Endodermal cell (in vitro differentiated cells): ENCODE results near the gene KIF26A. TPM values are rescaled to one million over a fixed set of nuclear protein-coding genes. Genes with fewer than 3 reads are reported as not detected.

ENCODE experiments used
- DNase-seq: peaks from one replicate; pipeline ENCODE4 v3.0.0-alpha.2; 2017
- H3K27ac ChIP-seq: 2 replicates; pipeline ENCODE4 v1.5.1; 2013; ENCODE audit warnings: mild to moderate bottlenecking, low read depth, low read length, moderate library complexity
- H3K27me3 ChIP-seq: 2 replicates; pipeline ENCODE4 v1.6.1; 2013; ENCODE audit warnings: mild to moderate bottlenecking, low read length, moderate library complexity; ENCODE audit not compliant: insufficient read depth, control insufficient read depth, poor library complexity, severe bottlenecking
- H3K36me3 ChIP-seq: 2 replicates; pipeline ENCODE4 v1.7.0; 2013; ENCODE audit warnings: mild to moderate bottlenecking, low read length, moderate library complexity; ENCODE audit not compliant: control insufficient read depth, insufficient read depth
- H3K4me1 ChIP-seq: one replicate; pipeline ENCODE4 v1.7.0; 2013; ENCODE audit warnings: low read length; ENCODE audit not compliant: control insufficient read depth, insufficient read depth
- H3K4me3 ChIP-seq: 2 replicates; pipeline ENCODE4 v1.5.1; 2013; ENCODE audit warnings: mild to moderate bottlenecking, low read length, moderate library complexity
- H3K9ac ChIP-seq: 2 replicates; pipeline ENCODE4 v1.6.1; 2013; ENCODE audit warnings: mild to moderate bottlenecking, low read length, moderate library complexity; ENCODE audit not compliant: poor library complexity, severe bottlenecking; ENCODE audit errors: extremely low read depth
- H3K9me3 ChIP-seq: 2 replicates; pipeline ENCODE4 v1.6.1; 2013; ENCODE audit warnings: mild to moderate bottlenecking, low read length, moderate library complexity; ENCODE audit not compliant: control insufficient read depth
- H3K27ac Mint-ChIP-seq: 2 replicates; pipeline ENCODE4 v1.8.0; 2020; ENCODE audit warnings: mixed read lengths
- H3K27me3 Mint-ChIP-seq: 2 replicates; pipeline ENCODE4 v1.8.0; 2021; ENCODE audit warnings: mild to moderate bottlenecking, mixed read lengths; ENCODE audit not compliant: insufficient read depth
- H3K36me3 Mint-ChIP-seq: 2 replicates; pipeline ENCODE4 v1.8.0; 2020; ENCODE audit warnings: low read depth, mixed read lengths
- H3K4me1 Mint-ChIP-seq: 2 replicates; pipeline ENCODE4 v1.8.0; 2020; ENCODE audit warnings: mixed read lengths
- H3K4me3 Mint-ChIP-seq: 2 replicates; pipeline ENCODE4 v1.8.0; 2020; ENCODE audit warnings: mild to moderate bottlenecking, moderate library complexity, mixed read lengths
- H3K9me3 Mint-ChIP-seq: 2 replicates; pipeline ENCODE4 v1.8.0; 2020; ENCODE audit warnings: mild to moderate bottlenecking, mixed read lengths
- WGBS, 2 experiments: methylation state at CpG; one replicate each; pipeline versions ENCODE4 v1.1.5 to v1.1.7; 2013; ENCODE audit warnings: missing lambda C conversion rate in 2 of 2, mixed read lengths in 1 of 2; ENCODE audit not compliant: insufficient coverage in 1 of 2, insufficient read length in 1 of 2; 5-methylcytosine and 5-hydroxymethylcytosine counted together
- total RNA-seq, 2 donors: library from RNA; stranded (reverse); fragmentation: NEBNext Ultra II Directional in 1 of 2; extraction: Animal tissue kit (Norgen Biotek cat#: 25700) in 1 of 2; gene quantifications; 2 replicates in 1 of 2; 3 replicates in 1 of 2; pipeline ENCODE4 v1.2.1, GENCODE V29; 2021
- TF ChIP-seq, protein P1 (sequence below): fragments of 200-600 bp; sonication (generic); conservative IDR thresholded peaks from 2 replicates; pipeline ENCODE4 v1.5.0; 2021; ENCODE audit warnings: antibody characterized with exemption, mild to moderate bottlenecking

KIF26A gene
- total RNA-seq, 2 donors from 2014 or later, result 36.7 to 54.8 TPM

DNA sequence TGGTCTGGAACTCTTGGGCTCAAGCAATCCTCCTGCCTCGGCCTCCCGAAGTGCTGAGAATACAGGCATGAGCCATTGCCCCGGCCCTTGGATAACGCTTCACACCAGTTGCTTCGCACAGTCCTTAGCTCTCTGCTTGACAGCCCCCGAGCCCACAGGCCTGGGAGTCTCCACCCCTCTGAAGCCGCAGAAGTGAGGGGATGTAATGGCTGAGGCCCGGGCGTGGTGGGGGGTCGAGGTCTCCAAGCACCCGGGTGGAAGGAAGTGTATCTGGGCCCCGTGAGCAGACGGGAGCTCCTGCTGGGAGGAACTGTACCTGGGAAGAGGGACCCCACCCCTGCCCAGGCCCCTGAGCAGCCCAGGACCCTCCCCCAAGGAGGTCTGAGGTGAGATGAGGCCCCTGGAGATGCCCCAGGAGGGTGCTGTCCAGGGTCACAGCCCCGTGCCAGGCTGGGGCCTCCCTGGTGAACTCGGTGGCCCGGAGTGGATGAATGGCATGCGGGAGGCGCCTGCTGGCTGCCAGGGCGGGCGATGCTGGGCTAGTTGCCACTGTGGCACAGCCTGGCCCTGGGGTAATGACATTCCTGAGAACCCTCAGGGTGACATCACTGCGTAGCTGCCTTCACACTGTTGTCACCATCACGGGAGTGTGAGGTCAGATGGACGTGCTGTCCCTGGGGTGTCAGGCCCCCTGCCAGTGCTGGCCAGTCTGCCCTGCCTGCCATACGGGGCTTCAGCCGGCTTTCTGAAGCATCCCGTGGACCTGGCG is 48.9 kb downstream of the KIF26A start:
- H3K36me3 ChIP-seq, result no peaks in the 10 kb centered on the region
- no peak overlapping the region for H3K4me3 Mint-ChIP-seq

DNA sequence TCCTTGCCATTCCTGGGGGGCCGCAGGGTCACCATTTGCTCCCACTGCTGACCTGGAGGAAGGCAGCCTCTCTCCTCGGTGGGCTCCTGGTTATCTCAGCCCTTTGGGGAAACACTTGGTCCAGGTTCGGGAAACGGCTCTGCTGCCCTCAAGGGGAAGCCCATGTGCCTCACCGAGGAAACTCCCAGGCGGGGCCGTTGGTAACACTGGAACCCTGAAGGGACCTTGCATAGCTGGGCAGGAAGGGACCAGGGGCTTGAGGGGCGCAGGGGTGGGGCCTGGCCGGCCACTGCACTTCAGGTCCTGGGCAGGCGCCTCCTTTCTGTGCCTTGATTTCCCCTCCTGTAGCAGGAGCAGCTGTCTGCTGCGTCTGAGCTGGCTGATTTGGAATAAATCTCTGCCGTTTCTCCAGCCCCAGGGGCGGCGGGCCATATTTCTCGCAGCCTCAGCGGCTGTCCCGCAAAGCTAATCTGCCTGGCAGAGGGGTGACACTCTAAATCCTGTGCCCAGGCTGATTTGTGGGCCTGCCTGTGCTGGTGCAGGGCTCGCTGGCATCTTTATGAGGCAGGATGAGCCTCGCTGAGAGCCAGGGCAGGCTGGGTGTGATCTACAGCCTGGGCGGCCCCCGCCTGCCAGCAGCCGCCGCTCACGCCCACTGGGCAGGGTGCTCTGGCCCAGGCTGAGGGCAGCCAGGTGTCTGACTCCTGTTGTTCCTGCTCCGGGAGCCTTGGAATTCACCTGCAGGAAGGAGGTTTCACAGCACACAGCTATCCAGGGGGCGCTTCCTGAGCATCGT is 49.7 kb downstream of the KIF26A start:
- Histone ChIP-seq H3K36me3 (no peaks in the 10 kb centered on the region), H3K4me3 (no peak overlapping the region), H3K27ac (no peak overlapping the region), H3K27me3 (no peaks in the 10 kb centered on the region), H3K4me1 (no peaks in the 10 kb centered on the region), H3K9me3 (no peaks in the 10 kb centered on the region), H3K9ac (no peak overlapping the region)
- TF ChIP-seq, protein P1, sequence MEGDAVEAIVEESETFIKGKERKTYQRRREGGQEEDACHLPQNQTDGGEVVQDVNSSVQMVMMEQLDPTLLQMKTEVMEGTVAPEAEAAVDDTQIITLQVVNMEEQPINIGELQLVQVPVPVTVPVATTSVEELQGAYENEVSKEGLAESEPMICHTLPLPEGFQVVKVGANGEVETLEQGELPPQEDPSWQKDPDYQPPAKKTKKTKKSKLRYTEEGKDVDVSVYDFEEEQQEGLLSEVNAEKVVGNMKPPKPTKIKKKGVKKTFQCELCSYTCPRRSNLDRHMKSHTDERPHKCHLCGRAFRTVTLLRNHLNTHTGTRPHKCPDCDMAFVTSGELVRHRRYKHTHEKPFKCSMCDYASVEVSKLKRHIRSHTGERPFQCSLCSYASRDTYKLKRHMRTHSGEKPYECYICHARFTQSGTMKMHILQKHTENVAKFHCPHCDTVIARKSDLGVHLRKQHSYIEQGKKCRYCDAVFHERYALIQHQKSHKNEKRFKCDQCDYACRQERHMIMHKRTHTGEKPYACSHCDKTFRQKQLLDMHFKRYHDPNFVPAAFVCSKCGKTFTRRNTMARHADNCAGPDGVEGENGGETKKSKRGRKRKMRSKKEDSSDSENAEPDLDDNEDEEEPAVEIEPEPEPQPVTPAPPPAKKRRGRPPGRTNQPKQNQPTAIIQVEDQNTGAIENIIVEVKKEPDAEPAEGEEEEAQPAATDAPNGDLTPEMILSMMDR, result peak; percentile 30
- H3K27ac Mint-ChIP-seq, result no peak overlapping the region
- 78 to 87% methylated on average over 15 to 27 of the region's 27 CpGs for WGBS, 2 experiments
- H3K27me3 Mint-ChIP-seq, result no peaks in the 10 kb centered on the region
- no peaks in the 10 kb centered on the region for H3K4me1 Mint-ChIP-seq
- H3K9me3 Mint-ChIP-seq, result no peaks in the 10 kb centered on the region
- H3K36me3 Mint-ChIP-seq, result no peaks in the 10 kb centered on the region
- H3K4me3 Mint-ChIP-seq, result no peak overlapping the region
- DNase-seq, result peak; percentile 78

More for the DNA sequence above, 48.9 kb downstream of the KIF26A start:
- H3K4me1 Mint-ChIP-seq, result no peaks in the 10 kb centered on the region
- no peaks in the 10 kb centered on the region for H3K9me3 ChIP-seq
- TF ChIP-seq, protein P1, result no peak
- WGBS, 2 experiments, result 88 to 94% methylated on average over 14 to 27 of the region's 27 CpGs
- no peaks in the 10 kb centered on the region for H3K36me3 Mint-ChIP-seq
- no peak overlapping the region for H3K27ac Mint-ChIP-seq
- no peaks in the 10 kb centered on the region for H3K27me3 ChIP-seq
- H3K9ac ChIP-seq, result no peak overlapping the region
- no peak for DNase-seq
- H3K4me1 ChIP-seq, result no peaks in the 10 kb centered on the region
- H3K27ac ChIP-seq, result no peak overlapping the region
- H3K4me3 ChIP-seq, result no peak overlapping the region
- H3K27me3 Mint-ChIP-seq, result no peaks in the 10 kb centered on the region
- H3K9me3 Mint-ChIP-seq, result no peaks in the 10 kb centered on the region

DNA sequence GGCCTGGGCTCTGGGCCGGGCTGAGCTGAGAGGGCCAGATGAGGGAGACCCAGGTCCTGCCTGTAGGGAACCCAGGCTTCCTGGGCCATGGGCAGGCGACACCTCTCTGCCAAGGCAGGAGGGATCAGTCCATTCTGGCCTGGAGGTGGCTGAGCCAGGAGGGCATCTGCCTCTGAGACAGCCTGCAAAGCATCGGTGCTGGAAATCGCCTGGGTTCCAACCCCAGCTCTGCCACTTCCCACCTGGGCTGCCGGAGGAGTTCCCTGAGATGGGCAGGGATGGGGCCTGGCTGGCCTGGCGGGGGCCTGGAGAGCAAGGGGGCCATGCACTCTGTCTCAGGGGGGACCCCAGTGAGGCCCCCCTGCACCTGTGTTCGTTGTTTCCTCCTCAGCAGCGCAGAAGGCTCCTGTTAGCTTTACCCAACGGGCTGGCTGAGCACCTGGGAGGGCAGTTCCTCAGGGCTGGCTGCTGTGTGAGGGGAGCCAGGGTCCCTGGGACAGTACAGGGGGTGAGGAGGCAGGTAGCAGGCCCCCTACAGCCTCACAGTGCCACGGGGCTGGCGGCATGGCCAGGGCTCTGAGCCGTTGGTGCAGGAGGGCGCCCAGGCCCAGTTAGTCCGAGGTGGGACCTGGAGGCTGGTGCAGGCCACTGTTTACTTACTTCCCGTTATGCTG is 50.5 kb downstream of the KIF26A start:
- Histone ChIP-seq H3K4me3 (no peak overlapping the region), H3K27ac (no peak overlapping the region), H3K27me3 (no peaks in the 10 kb centered on the region), H3K4me1 (no peaks in the 10 kb centered on the region), H3K36me3 (no peaks in the 10 kb centered on the region), H3K9ac (no peak overlapping the region), H3K9me3 (no peaks in the 10 kb centered on the region)
- Mint-ChIP-seq H3K36me3 (no peaks in the 10 kb centered on the region), H3K27me3 (no peaks in the 10 kb centered on the region), H3K4me3 (no peak overlapping the region), H3K4me1 (no peaks in the 10 kb centered on the region), H3K27ac (no peak overlapping the region), H3K9me3 (no peaks in the 10 kb centered on the region)
- TF ChIP-seq, protein P1, result no peak
- no peak for DNase-seq
- 88 to 97% methylated on average over 8 to 15 of the region's 15 CpGs for WGBS, 2 experiments
